ENCODE measurements around the gene POU2F2. TPM values are rescaled to one million over a fixed set of nuclear protein-coding genes. Genes with fewer than 3 reads are reported as not detected.
A peak's percentile ranks its signal among the peaks of the same experiment; 100 is the strongest.

The POU2F2 gene
- polyA plus RNA-seq, 1 of the 3 experiments (the other 2 are of a cell fraction) = 0.49 TPM

GRCh38 chr19:42091742-42092141, 40.5 kb downstream of the POU2F2 start:
- Histone ChIP-seq H3K36me3 (replicated peaks in 1 of 2; ENCODE audit: control insufficient read depth in 1 of 2, insufficient read depth in 2 of 2, low read length in 1 of 2) (no peaks in the 10 kb centered on the region), H3K4me1 (ENCODE audit: control insufficient read depth in 1 of 2, insufficient read depth in 2 of 2, low read depth in 1 of 2, low read length in 1 of 2) (peaks cover 5 to 16% of the 10 kb centered on the region in 2 experiments; a peak in 3 of 4 replicates), H3K9me3 (no peaks in the 10 kb centered on the region), H3K27ac (ENCODE audit: low read depth in 2 of 2, low read length in 1 of 2) (no peak overlapping the region), H3F3A (replicated peaks; ENCODE audit: insufficient read depth) (peaks cover 10% of the 10 kb centered on the region), H3K27me3 (ENCODE audit: insufficient read depth) (no peaks in the 10 kb centered on the region), H4K20me1 (ENCODE audit: insufficient read depth) (no peaks in the 10 kb centered on the region), H2AFZ (ENCODE audit: low read depth) (no peak overlapping the region), H3K4me2 (no peak overlapping the region), H3K9me2 (no peaks in the 10 kb centered on the region), H3K4me3 (ENCODE audit: low read depth in 2 of 2, low read length in 1 of 2) (no peak overlapping the region), H3K9ac (no peak overlapping the region), H3K79me2 (ENCODE audit: insufficient read depth) (no peaks in the 10 kb centered on the region)
- CTCF ChIA-PET = interaction anchor here (0.8 to 1.3 kb wide), 3 partner anchors 17 to 92 kb away, joined by 3 to 4 read pairs (median 3); no protein-coding TSS in a partner anchor
- POLR2A ChIA-PET = no interaction called here
- 73% methylated on average over 9 of the region's 10 CpGs for WGBS (ENCODE audit: low lambda C conversion rate)
- peak; percentile 50 for DNase-seq
- TF ChIP-seq RCOR1 (IDR thresholded peaks at IDR 0.05; ENCODE audit: low read length) (no peak), NRF1 (IDR thresholded peaks at IDR 0.05; ENCODE audit: low read depth, low read length) (no peak), FOXJ3 (CRISPR knock-in tag; IDR thresholded peaks at IDR 0.05) (no peak), EP300 (IDR thresholded peaks at IDR 0.05; ENCODE audit: borderline replicate concordance in 1 of 2, low read depth in 1 of 2, low read length in 1 of 2) (no peak), NFIC (IDR thresholded peaks at IDR 0.05; ENCODE audit: borderline replicate concordance) (no peak), RAD21 (IDR thresholded peaks at IDR 0.05; ENCODE audit: low read length) (no peak), GABPA (IDR thresholded peaks at IDR 0.05; ENCODE audit: low read depth) (no peak), RXRA (IDR thresholded peaks at IDR 0.05; ENCODE audit: borderline replicate concordance, low read depth) (no peak)
- TF ChIP-seq, protein P1, sequence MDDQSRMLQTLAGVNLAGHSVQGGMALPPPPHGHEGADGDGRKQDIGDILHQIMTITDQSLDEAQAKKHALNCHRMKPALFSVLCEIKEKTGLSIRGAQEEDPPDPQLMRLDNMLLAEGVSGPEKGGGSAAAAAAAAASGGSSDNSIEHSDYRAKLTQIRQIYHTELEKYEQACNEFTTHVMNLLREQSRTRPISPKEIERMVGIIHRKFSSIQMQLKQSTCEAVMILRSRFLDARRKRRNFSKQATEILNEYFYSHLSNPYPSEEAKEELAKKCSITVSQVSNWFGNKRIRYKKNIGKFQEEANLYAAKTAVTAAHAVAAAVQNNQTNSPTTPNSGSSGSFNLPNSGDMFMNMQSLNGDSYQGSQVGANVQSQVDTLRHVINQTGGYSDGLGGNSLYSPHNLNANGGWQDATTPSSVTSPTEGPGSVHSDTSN (IDR thresholded peaks at IDR 0.05) = no peak
- TF ChIP-seq, protein P2, sequence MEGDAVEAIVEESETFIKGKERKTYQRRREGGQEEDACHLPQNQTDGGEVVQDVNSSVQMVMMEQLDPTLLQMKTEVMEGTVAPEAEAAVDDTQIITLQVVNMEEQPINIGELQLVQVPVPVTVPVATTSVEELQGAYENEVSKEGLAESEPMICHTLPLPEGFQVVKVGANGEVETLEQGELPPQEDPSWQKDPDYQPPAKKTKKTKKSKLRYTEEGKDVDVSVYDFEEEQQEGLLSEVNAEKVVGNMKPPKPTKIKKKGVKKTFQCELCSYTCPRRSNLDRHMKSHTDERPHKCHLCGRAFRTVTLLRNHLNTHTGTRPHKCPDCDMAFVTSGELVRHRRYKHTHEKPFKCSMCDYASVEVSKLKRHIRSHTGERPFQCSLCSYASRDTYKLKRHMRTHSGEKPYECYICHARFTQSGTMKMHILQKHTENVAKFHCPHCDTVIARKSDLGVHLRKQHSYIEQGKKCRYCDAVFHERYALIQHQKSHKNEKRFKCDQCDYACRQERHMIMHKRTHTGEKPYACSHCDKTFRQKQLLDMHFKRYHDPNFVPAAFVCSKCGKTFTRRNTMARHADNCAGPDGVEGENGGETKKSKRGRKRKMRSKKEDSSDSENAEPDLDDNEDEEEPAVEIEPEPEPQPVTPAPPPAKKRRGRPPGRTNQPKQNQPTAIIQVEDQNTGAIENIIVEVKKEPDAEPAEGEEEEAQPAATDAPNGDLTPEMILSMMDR (IDR thresholded peaks at IDR 0.05) = no peak
- TF ChIP-seq, protein P3, sequence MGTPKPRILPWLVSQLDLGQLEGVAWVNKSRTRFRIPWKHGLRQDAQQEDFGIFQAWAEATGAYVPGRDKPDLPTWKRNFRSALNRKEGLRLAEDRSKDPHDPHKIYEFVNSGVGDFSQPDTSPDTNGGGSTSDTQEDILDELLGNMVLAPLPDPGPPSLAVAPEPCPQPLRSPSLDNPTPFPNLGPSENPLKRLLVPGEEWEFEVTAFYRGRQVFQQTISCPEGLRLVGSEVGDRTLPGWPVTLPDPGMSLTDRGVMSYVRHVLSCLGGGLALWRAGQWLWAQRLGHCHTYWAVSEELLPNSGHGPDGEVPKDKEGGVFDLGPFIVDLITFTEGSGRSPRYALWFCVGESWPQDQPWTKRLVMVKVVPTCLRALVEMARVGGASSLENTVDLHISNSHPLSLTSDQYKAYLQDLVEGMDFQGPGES (IDR thresholded peaks at IDR 0.05; ENCODE audit: low read depth, low read length) = no peak
- TF ChIP-seq, protein P4, sequence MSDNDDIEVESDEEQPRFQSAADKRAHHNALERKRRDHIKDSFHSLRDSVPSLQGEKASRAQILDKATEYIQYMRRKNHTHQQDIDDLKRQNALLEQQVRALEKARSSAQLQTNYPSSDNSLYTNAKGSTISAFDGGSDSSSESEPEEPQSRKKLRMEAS (IDR thresholded peaks at IDR 0.05; ENCODE audit: low read depth) = no peak

- CTCF ChIA-PET = interaction anchor here (0.8 to 1.3 kb wide), 3 partner anchors 17 to 92 kb away, joined by 3 to 4 read pairs (median 3); no protein-coding TSS in a partner anchor
- POLR2A ChIA-PET = no interaction called here
These were observed 40.9 kb downstream of the POU2F2 start for GRCh38 chr19:42091300-42091699.

More at GRCh38 chr19:42091300-42091699, 40.9 kb downstream of the POU2F2 start:
- Histone ChIP-seq H3K79me2 (ENCODE audit: insufficient read depth) (no peaks in the 10 kb centered on the region), H3K4me3 (ENCODE audit: low read depth in 2 of 2, low read length in 1 of 2) (no peak overlapping the region), H3K9me2 (no peaks in the 10 kb centered on the region), H4K20me1 (ENCODE audit: insufficient read depth) (no peaks in the 10 kb centered on the region), H3K36me3 (replicated peaks in 1 of 2; ENCODE audit: control insufficient read depth in 1 of 2, insufficient read depth in 2 of 2, low read length in 1 of 2) (no peaks in the 10 kb centered on the region), H3K9me3 (no peaks in the 10 kb centered on the region), H3K27ac (ENCODE audit: low read depth in 2 of 2, low read length in 1 of 2) (no peak overlapping the region), H3K27me3 (ENCODE audit: insufficient read depth) (no peaks in the 10 kb centered on the region), H3F3A (replicated peaks; ENCODE audit: insufficient read depth) (peaks cover 15% of the 10 kb centered on the region), H2AFZ (ENCODE audit: low read depth) (no peak overlapping the region), H3K4me1 (ENCODE audit: control insufficient read depth in 1 of 2, insufficient read depth in 2 of 2, low read depth in 1 of 2, low read length in 1 of 2) (peaks cover 5 to 16% of the 10 kb centered on the region in 2 experiments; a peak in 3 of 4 replicates), H3K9ac (no peak overlapping the region), H3K4me2 (no peak overlapping the region)
- no peak for DNase-seq
- 94% methylated on average over 12 of the region's 13 CpGs for WGBS (ENCODE audit: low lambda C conversion rate)
- TF ChIP-seq EZH2phosphoT487 (IDR thresholded peaks at IDR 0.05; ENCODE audit: borderline replicate concordance, low read depth) = no peak
- TF ChIP-seq, protein P1 (IDR thresholded peaks at IDR 0.05) = no peak
- no peak for TF ChIP-seq FOSL2 (IDR thresholded peaks at IDR 0.05; ENCODE audit: borderline replicate concordance, low read depth)
- no peak for TF ChIP-seq MXI1 (IDR thresholded peaks at IDR 0.05; ENCODE audit: low read depth, low read length)
- no peak for TF ChIP-seq NFIC (IDR thresholded peaks at IDR 0.05; ENCODE audit: borderline replicate concordance)
- TF ChIP-seq MEF2A (IDR thresholded peaks at IDR 0.05; ENCODE audit: borderline replicate concordance, low read depth) = no peak

All from SK-N-SH (cell line).